BJ (cell line): ENCODE data around the gene PLA2G2D. TPM values are rescaled to one million over a fixed set of nuclear protein-coding genes. Genes with fewer than 3 reads are reported as not detected.

ENCODE experiments used
- CTCF ChIA-PET: fragments of 350-600 bp; formaldehyde crosslinking; extraction: SDS; loops from one replicate; lab custom pipeline; 2021; ENCODE audit warnings: antibody characterized with exemption, inconsistent platforms; lab: Yijun Ruan, JAX
- POLR2A ChIA-PET: fragments of 300-600 bp; sonication (Branson Sonifier 250); formaldehyde crosslinking; extraction: SDS; loops from one replicate; lab custom pipeline; 2021; ENCODE audit warnings: antibody characterized with exemption; lab: Charles Lee
- DNase-seq: peaks from one replicate; pipeline ENCODE4 v3.0.0-alpha.2; 2011; ENCODE audit warnings: low read depth
- H3K27me3 ChIP-seq: 2 replicates; pipeline ENCODE4 v1.6.0; 2011; ENCODE audit warnings: low read length; ENCODE audit not compliant: control insufficient read depth, insufficient read depth
- H3K36me3 ChIP-seq: 2 replicates; pipeline ENCODE4 v1.5.1; 2011; ENCODE audit warnings: low read length; ENCODE audit not compliant: control insufficient read depth, insufficient read depth
- H3K4me3 ChIP-seq: 2 replicates; pipeline ENCODE4 v1.5.1; 2011; ENCODE audit warnings: low read depth, mild to moderate bottlenecking, control low read depth, low read length
- CTCF ChIP-seq: IDR thresholded peaks from 2 replicates; pipeline ENCODE4 v1.5.1; 2011; ENCODE audit warnings: low read depth, mild to moderate bottlenecking, control low read depth, inconsistent platforms, low read length, moderate library complexity; ENCODE audit not compliant: insufficient read depth
- polyA plus RNA-seq: library from polyadenylated mRNA; depleted of rRNA; stranded (reverse); fragments of >200 nt; gene quantifications from 2 replicates; pipeline ENCODE4 v1.2.3, GENCODE V29; 2011

PLA2G2D gene
- polyA plus RNA-seq, 1 experiment, result not detected

GRCh38 chr1:20086800-20087199 is 32.5 kb downstream of the PLA2G2D start:
- ChIA-PET POLR2A (no interaction called here), CTCF (no interaction called here)
- DNase-seq, result no peak
- Histone ChIP-seq H3K4me3 (no peak overlapping the region), H3K27me3 (no peaks in the 10 kb centered on the region; the same call in none of the 2 replicates), H3K36me3 (no peaks in the 10 kb centered on the region)
- TF ChIP-seq CTCF, result no peak

DNA sequence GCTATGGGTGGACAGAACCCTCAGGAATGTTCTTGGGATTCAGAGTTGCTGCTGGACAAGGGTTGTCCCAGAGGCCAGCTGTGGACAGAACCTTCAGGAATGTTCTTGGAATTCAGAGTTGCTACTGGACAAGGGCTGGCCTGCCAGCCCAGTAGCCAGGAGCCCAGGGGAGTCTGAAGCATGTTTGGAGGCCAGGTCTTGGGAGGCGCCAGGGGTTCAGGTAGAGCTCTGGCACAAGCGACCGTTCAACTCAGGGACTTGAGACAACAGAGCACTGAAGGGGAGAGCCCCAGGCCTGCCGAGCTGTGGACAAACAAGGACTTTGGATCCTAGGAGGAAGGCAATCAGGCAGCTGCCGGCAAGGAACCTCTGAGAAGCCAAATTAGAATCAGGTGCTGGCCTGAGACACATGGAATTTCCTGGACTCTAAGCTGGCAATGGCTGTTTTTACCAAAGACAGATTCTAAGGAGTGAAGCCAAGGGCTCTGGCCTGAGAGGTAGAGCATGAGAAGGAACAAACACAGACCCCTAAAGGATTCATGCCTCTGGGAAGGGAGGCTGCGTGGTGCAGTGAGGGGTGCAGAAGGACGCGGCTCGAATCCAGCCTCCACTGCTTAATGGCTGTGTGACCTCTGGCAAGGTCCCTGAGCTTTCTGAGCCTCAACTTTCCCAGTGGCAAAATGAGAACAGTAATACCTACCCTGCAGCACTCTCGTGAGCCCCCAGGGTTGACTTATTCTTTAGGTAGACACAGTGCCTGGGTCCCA is 36.0 kb downstream of the PLA2G2D start:
- no peak for DNase-seq
- Histone ChIP-seq H3K4me3 (no peak overlapping the region), H3K36me3 (no peaks in the 10 kb centered on the region), H3K27me3 (peaks cover 1% of the 10 kb centered on the region)
- ChIA-PET POLR2A (no interaction called here), CTCF (interaction anchor here (0.6 to 1.4 kb wide), 4 partner anchors 9 to 166 kb away, joined by 3 read pairs; no protein-coding TSS in a partner anchor)
- no peak for TF ChIP-seq CTCF

GRCh38 chr1:20082772-20083171 is 36.6 kb downstream of the PLA2G2D start:
- Histone ChIP-seq H3K36me3 (no peaks in the 10 kb centered on the region), H3K27me3 (peaks cover 1% of the 10 kb centered on the region), H3K4me3 (no peak overlapping the region)
- no peak for DNase-seq
- no peak for TF ChIP-seq CTCF
- ChIA-PET POLR2A (no interaction called here), CTCF (interaction anchor here (0.6 to 1.4 kb wide), 4 partner anchors 10 to 165 kb away, joined by 3 read pairs; no protein-coding TSS in a partner anchor)

GRCh38 chr1:20081353-20081810 is 38.0 kb downstream of the PLA2G2D start:
- no peak for TF ChIP-seq CTCF
- no peak for DNase-seq
- CTCF ChIA-PET, result interaction anchor here (0.7 kb wide), 1 partner anchor 114 kb away, joined by 3 read pairs; no protein-coding TSS in a partner anchor
- no peaks in the 10 kb centered on the region for H3K36me3 ChIP-seq
- peaks cover 1% of the 10 kb centered on the region for H3K27me3 ChIP-seq
- POLR2A ChIA-PET, result no interaction called here
- no peak overlapping the region for H3K4me3 ChIP-seq
